Small intestine (tissue), 7 donors: Measurements from ENCODE around the gene EMD. TPM values are rescaled to one million over a fixed set of nuclear protein-coding genes. Genes with fewer than 3 reads are reported as not detected.
A peak's percentile ranks its signal among the peaks of the same experiment; 100 is the strongest.

Source experiments
- DNase-seq, 2 donors: peaks; one replicate each; pipeline versions ENCODE4 v3.0.0 to v3.0.0-alpha.2; 2013
- FAIRE-seq: peaks from 2 replicates; lab custom pipeline; 2012; peaks lifted over from hg19 to GRCh38; lab: Jason Lieb, UNC
- H3K27ac ChIP-seq, 3 donors: one replicate each; pipeline ENCODE4 v1.5.1; 2013; ENCODE audit warnings: low read length in 2 of 3, mild to moderate bottlenecking in 2 of 3, control low read depth in 1 of 3, inconsistent platforms in 1 of 3, low read depth in 1 of 3, moderate library complexity in 1 of 3
- H3K27me3 ChIP-seq, 3 donors: one replicate each; pipeline ENCODE4 v1.6.1; 2013; ENCODE audit warnings: low read length in 3 of 3, inconsistent platforms in 1 of 3; ENCODE audit not compliant: control insufficient read depth in 3 of 3, insufficient read depth in 3 of 3
- H3K36me3 ChIP-seq, 3 donors: one replicate each; pipeline ENCODE4 v1.6.1; 2013; ENCODE audit warnings: low read length in 3 of 3, inconsistent platforms in 1 of 3, low read depth in 1 of 3, mild to moderate bottlenecking in 1 of 3, moderate library complexity in 1 of 3; ENCODE audit not compliant: control insufficient read depth in 3 of 3, insufficient read depth in 2 of 3
- H3K4me1 ChIP-seq, 3 donors: one replicate each; pipeline ENCODE4 v1.6.1; 2013; ENCODE audit warnings: low read length in 2 of 3, inconsistent platforms in 1 of 3, low read depth in 1 of 3, mild to moderate bottlenecking in 1 of 3, moderate library complexity in 1 of 3; ENCODE audit not compliant: control insufficient read depth in 3 of 3, insufficient read depth in 2 of 3
- H3K4me3 ChIP-seq, 3 donors: one replicate each; pipeline ENCODE4 v1.5.1; 2013; ENCODE audit warnings: low read length in 3 of 3, control low read depth in 1 of 3, inconsistent platforms in 1 of 3, low read depth in 1 of 3, mild to moderate bottlenecking in 1 of 3, moderate library complexity in 1 of 3
- H3K9me3 ChIP-seq, 2 donors: one replicate each; pipeline ENCODE4 v1.6.1; 2013; ENCODE audit warnings: low read depth in 1 of 2, low read length in 1 of 2; ENCODE audit not compliant: control insufficient read depth in 2 of 2, insufficient read depth in 1 of 2
- WGBS, 3 donors: extraction: QIAGEN DNeasy Blood & Tissue Kit; methylation state at CpG; one replicate each; pipeline ENCODE4 v1.1.7; 2013; 5-methylcytosine and 5-hydroxymethylcytosine counted together
- polyA plus RNA-seq, 4 donors: library from polyadenylated mRNA; stranded (reverse) in 3 of 4; unstranded in 1 of 4; fragments of 200-250 nt in 3 of 4; fragments of 120-200 nt in 1 of 4; gene quantifications; one replicate each; pipeline versions ENCODE4 v1.2.1 to v1.2.3, GENCODE V29; 2013
- donor health status: healthy with polysubstance abuse.
- donor health status: control.
- donor health status: control.
- donor health status: Bipolar disorder and iron deficiency.
- donor health status: healthy.

The EMD gene
- polyA plus RNA-seq, 4 donors, result 37.6 to 82.3 (median 55.6) TPM

DNA sequence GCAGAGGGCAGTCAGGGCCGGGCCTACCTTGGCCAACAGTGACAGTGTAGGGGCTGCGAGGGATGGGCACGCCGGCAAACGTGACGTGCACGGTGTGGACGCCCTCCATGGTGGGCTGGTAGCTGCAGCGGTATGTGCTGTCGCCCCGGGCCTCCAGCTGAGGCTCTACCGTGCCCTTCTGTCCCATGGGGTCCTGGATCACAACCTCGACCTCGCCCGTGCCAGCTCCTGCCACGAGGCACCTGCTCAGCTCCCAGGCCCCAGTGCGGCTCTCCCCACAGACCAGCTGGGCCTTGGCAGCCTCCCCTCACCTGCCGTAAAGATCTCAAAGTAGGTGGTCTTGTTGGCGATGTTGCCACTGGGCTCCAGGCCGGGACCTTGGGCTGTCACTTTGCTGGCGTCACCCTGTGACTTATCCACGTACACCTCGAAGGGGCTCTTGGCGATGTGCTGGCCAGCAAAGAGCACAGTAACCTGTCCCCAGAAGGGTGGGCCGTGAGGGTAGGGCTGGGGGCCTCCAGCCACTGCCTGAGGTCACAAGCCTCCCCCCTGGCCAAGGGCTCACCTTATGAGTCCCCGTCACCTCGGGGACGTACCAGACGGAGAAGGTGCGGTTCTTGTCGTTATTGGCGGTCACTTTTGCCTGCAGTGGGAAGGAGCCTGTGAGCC lies 13.0 kb upstream of the EMD start:
- H3K9me3 ChIP-seq, result no peaks in the 10 kb centered on the region
- H3K36me3 ChIP-seq, result peaks cover 0 to 70% (median 3%) of the 10 kb centered on the region in 3 donors
- FAIRE-seq (no peak), DNase-seq (no peak)
- 86 to 95% (median 92%) methylated on average over 15 to 32 of the region's 32 CpGs for WGBS, 3 donors
- peaks cover 0 to 8% (median 0%) of the 10 kb centered on the region in 3 donors for H3K27me3 ChIP-seq
- H3K4me1 ChIP-seq, result peaks cover 0 to 15% (median 0%) of the 10 kb centered on the region in 3 donors
- H3K4me3 ChIP-seq, result no peak overlapping the region
- H3K27ac ChIP-seq, result no peak overlapping the region

DNA sequence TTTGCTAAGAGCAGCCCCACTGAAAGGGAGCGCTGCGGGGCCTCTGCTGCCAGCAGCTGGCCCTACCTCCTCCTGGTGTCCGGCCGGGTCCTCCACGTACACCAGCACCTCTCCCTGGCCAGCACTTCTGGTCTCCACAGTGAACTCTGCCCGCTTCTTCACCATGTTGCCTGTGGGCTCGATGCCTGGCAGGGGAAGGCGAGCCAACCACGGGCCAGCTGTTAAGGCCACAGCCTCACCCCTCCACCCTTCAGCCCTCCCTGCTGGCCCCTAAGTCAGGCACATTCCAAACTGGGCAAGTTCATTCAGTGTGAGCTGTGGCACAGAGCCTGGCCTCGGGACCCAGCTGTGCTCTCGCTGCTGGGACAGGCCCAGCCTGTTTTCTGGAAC lies 12.4 kb upstream of the EMD start:
- Histone ChIP-seq H3K9me3 (no peaks in the 10 kb centered on the region), H3K4me3 (no peak overlapping the region), H3K4me1 (peaks cover 0 to 15% (median 0%) of the 10 kb centered on the region in 3 donors), H3K27me3 (peaks cover 0 to 11% (median 0%) of the 10 kb centered on the region in 3 donors), H3K27ac (peak overlapping the region in 1 of 3 donors; percentile 10), H3K36me3 (peaks cover 0 to 65% (median 3%) of the 10 kb centered on the region in 3 donors)
- FAIRE-seq (no peak), DNase-seq (no peak)
- WGBS, 3 donors, result 62 to 85% (median 79%) methylated on average over 8 to 11 of the region's 11 CpGs

DNA sequence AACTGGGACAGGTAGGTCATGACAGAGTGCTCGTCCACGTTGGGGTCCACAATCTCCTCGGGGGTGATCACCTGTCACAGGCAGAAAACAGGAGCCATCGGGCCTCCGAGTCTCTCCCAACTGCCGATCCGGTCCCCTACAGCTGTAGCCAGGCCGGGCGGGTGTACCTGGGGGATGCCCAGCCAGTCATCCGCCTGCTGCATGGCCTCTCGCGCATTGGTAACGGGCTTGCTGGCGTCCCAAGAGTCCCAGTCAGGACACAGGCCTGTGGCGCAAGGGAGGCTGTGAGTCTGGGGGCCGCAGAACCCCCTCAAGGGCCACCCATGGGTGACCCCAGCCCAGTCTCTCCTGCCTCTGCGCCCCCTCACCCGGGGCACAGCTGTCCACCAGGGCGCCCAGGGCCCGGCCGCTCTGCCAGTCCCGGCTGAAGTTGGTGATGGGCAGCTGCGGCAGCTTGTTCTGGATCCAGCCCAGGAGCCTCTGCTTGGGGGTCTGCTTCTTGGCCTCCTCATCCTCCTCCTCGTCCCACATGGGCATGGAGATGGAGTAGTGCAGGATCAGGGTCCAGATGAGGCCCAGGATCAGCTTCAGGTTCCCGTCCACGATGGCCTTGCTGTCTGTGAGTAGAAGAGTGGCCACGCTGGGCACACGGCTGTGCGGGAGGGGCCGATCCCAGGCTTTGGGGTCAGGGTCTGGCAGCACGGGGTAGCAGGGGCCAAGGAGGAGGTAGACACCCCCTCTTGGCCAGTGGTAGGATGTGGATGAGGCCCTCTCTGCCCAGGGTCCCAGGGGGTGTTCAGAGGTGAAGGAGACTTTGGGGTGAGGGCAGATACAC lies 11.4 kb upstream of the EMD start:
- Histone ChIP-seq H3K4me1 (peaks cover 0 to 15% (median 0%) of the 10 kb centered on the region in 3 donors), H3K27ac (peak overlapping the region; percentile 21 to 92 (median 79))
- WGBS, 3 donors, result 84 to 88% (median 88%) methylated on average over 29 to 31 of the region's 31 CpGs

DNA sequence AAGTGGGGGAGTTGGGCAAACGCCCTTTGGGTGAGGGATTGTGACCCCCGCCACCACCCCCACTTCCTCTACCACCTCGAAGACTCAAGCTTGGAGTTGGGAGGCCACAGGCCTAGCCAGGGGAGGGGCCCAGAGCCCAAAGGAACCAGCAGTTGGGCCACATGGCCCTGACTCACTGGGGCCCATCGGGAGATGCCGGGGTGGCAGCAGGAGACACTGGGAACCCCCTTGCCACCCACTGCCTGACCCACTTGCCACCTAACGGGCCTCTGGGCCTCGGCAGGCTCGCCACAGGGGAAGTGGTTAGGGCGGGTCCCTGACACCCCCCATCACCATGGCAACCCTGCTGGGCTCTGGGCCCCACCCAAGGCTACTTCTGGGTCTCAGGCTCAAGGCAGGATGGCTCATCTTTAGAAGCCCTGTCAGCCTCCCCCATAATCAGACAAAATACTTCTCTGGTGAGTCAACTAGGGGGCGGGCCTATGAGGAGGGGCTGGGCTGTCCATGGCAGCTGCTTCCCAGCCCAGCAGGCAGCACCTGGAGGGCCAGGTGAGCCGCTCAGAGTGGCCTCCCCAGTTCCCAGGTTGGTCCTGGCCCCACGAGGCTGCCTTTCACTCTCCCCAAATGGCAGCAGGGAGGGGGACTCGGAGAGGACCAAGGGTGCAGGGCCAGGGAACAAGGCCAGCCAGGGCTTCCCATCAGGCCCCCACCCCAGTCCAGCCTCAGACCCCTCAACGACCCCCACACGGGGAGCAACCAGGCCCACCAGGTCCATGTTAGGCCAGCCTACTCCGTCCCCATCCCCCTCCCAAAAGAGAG lies 10.3 kb upstream of the EMD start:
- H3K27ac ChIP-seq, result peak overlapping the region; percentile 50 to 92 (median 79)
- H3K9me3 ChIP-seq, result no peaks in the 10 kb centered on the region
- peaks cover 0 to 51% (median 0%) of the 10 kb centered on the region in 3 donors for H3K36me3 ChIP-seq
- peak; percentile 43 to 61 for DNase-seq
- peaks cover 0 to 21% (median 0%) of the 10 kb centered on the region in 3 donors for H3K4me1 ChIP-seq
- peak overlapping the region; percentile 27 to 61 (median 29) for H3K4me3 ChIP-seq
- 16 to 30% (median 29%) methylated on average over 8 to 16 of the region's 16 CpGs for WGBS, 3 donors
- peaks cover 0 to 21% (median 0%) of the 10 kb centered on the region in 3 donors for H3K27me3 ChIP-seq
- no peak for FAIRE-seq

More for the DNA sequence above, 11.4 kb upstream of the EMD start:
- peaks cover 0 to 18% (median 0%) of the 10 kb centered on the region in 3 donors for H3K27me3 ChIP-seq
- DNase-seq, result no peak
- H3K4me3 ChIP-seq, result peak overlapping the region in 1 of 3 donors; percentile 61
- no peak for FAIRE-seq
- peaks cover 0 to 55% (median 2%) of the 10 kb centered on the region in 3 donors for H3K36me3 ChIP-seq
- H3K9me3 ChIP-seq, result no peaks in the 10 kb centered on the region

DNA sequence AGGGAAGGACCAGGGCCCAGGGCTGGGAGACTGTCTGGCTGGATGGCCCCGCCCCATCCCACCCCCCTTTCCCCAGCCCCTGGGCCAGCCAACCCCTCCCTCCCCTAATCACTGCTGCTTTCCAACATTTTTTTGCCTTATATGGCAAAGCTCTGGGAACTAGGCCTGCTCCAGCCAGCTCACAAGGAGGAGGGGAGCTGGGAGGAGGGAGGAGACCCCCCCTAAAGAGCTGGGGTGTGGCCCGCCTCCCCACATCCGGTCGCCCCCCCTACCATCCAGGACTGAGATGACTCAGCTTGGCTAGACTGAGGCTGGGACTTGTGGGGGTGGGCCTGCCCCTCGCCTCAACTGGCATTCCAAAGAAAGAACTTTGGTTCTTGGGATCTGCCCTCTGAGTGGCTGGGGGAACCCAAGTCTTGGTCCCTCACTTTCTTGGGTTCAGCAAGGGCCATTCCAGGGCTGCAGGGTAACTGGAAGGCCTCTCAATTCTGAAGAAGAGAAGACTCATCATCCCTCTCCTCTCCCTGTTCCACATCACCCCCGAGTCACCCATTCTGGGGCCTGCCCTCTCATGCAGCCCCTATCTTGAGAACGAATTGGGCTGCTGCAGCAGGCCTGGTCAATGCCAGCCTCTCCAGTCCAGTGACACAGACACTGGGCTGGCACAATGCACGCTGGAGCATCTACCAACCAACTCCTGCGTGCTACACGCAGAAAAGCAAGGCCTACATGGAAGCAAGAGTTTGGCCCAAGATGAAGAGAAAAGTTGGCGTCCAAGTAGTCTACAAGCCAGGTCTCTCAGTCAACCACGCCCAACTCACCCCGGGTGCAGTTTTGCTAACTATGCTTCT lies 9.4 kb upstream of the EMD start:
- WGBS, 3 donors, result 20 to 53% (median 34%) methylated on average over 12 to 13 of the region's 13 CpGs
- Histone ChIP-seq H3K4me1 (peaks cover 0 to 24% (median 0%) of the 10 kb centered on the region in 3 donors), H3K4me3 (peak overlapping the region; percentile 44 to 61 (median 46)), H3K36me3 (peaks cover 0 to 44% (median 0%) of the 10 kb centered on the region in 3 donors), H3K27ac (peak overlapping the region in 2 of 3 donors; percentile 79 to 92), H3K27me3 (peaks cover 0 to 24% (median 0%) of the 10 kb centered on the region in 3 donors), H3K9me3 (no peaks in the 10 kb centered on the region)
- no peak for FAIRE-seq
- peak in 1 of 2 donors; percentile 51 for DNase-seq

DNA sequence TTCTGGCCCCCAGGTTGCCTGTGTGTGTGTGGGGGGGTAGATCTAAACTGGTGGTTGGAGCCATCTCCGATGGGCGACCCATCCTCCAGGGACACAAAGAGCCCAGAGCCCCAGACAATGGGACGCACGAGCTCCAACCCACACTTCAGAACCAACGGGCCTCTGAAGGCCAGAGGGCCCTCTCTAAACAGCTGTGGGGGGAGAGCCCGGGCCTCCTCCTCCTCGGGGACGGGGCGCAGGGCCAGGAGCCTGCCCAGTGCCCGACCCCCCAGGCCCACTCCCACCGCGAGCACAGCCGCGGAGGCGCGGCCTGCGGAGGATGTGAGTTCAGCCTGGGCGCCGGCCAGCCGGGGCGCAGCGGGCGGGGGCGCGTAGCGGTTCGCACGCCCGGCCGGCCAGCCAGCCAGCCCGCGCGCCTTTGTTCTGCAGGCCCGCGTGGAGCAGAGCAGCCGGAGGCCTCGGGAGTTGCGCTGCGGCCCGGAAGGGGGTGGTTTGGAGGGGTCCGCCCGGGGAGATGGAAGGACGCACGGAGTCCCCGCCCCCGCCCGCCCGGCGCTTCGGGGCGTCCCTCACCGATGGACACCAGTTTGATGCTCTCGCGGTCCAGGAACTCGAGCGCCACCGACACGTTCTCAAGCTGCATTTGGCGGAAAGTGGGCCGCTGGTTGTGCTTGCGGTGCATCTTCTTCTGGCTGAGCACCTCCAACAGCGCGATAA lies 8.6 kb upstream of the EMD start:
- DNase-seq (peak in 1 of 2 donors; percentile 24), FAIRE-seq (no peak)
- Histone ChIP-seq H3K36me3 (peaks cover 0 to 36% (median 0%) of the 10 kb centered on the region in 3 donors), H3K27ac (peak overlapping the region in 2 of 3 donors; percentile 77 to 87), H3K9me3 (no peaks in the 10 kb centered on the region), H3K4me1 (peaks cover 0 to 28% (median 0%) of the 10 kb centered on the region in 3 donors), H3K27me3 (peaks cover 0 to 28% (median 0%) of the 10 kb centered on the region in 3 donors), H3K4me3 (peak overlapping the region; percentile 44 to 61 (median 46))
- WGBS, 3 donors, result 1 to 46% (median 13%) methylated on average over 30 to 63 of the region's 63 CpGs
